GM10266 (cell line): Measurements from ENCODE around the gene NRXN3.

Experiments used
- DNase-seq: peaks from one replicate; pipeline ENCODE4 v3.0.0; 2012; ENCODE audit errors: extremely low spot score
- CTCF ChIP-seq: IDR thresholded peaks from 2 replicates; pipeline ENCODE4 v1.5.1; 2012; ENCODE audit warnings: mild to moderate bottlenecking, low read depth; ENCODE audit not compliant: control insufficient read depth, insufficient read depth; ENCODE audit errors: missing control alignments

Gene NRXN3

GRCh38 chr14:78967111-78967809 is 797.1 kb downstream of the NRXN3 start:
- no peak for TF ChIP-seq CTCF
- DNase-seq = no peak

GRCh38 chr14:78968265-78968664 is 798.1 kb downstream of the NRXN3 start:
- no peak for DNase-seq
- TF ChIP-seq CTCF = no peak

- no peak for TF ChIP-seq CTCF
- DNase-seq = no peak
Measured at GRCh38 chr14:78970677-78971076, 800.5 kb downstream of the NRXN3 start.

GRCh38 chr14:78972440-78972839 is 802.3 kb downstream of the NRXN3 start:
- DNase-seq = no peak
- TF ChIP-seq CTCF = no peak

GRCh38 chr14:78974691-78975090 is 804.5 kb downstream of the NRXN3 start:
- DNase-seq = no peak
- TF ChIP-seq CTCF = no peak

- DNase-seq = no peak
- TF ChIP-seq CTCF = no peak
Measured at GRCh38 chr14:78975734-78976133, 805.6 kb downstream of the NRXN3 start.

GRCh38 chr14:78978896-78979295 is 808.7 kb downstream of the NRXN3 start:
- TF ChIP-seq CTCF = no peak
- DNase-seq = no peak
